Erythroblast (primary cell): ENCODE results near the gene SGIP1.

Source experiments
- GATA1 ChIP-seq: IDR thresholded peaks from 2 replicates; pipeline ENCODE4 v1.6.1; 2011; ENCODE audit warnings: low read depth, mild to moderate bottlenecking, control low read depth, low read length, moderate library complexity
- POLR2A ChIP-seq: IDR thresholded peaks from 2 replicates; pipeline ENCODE4 v1.6.1; 2011; ENCODE audit warnings: mild to moderate bottlenecking, low read length

GRCh38 chr1:66535061-66535460 is 1.1 kb downstream of the SGIP1 start:
- TF ChIP-seq POLR2A (no peak), GATA1 (no peak)
